Middle frontal gyrus (tissue), 1 donor: ENCODE data around the gene RASGRP2.

ENCODE experiments used
- DNase-seq: peaks from one replicate; pipeline ENCODE4 v3.0.0-alpha.2; 2015; ENCODE audit warnings: low spot score; ENCODE audit errors: extremely low spot score

Gene RASGRP2

DNA sequence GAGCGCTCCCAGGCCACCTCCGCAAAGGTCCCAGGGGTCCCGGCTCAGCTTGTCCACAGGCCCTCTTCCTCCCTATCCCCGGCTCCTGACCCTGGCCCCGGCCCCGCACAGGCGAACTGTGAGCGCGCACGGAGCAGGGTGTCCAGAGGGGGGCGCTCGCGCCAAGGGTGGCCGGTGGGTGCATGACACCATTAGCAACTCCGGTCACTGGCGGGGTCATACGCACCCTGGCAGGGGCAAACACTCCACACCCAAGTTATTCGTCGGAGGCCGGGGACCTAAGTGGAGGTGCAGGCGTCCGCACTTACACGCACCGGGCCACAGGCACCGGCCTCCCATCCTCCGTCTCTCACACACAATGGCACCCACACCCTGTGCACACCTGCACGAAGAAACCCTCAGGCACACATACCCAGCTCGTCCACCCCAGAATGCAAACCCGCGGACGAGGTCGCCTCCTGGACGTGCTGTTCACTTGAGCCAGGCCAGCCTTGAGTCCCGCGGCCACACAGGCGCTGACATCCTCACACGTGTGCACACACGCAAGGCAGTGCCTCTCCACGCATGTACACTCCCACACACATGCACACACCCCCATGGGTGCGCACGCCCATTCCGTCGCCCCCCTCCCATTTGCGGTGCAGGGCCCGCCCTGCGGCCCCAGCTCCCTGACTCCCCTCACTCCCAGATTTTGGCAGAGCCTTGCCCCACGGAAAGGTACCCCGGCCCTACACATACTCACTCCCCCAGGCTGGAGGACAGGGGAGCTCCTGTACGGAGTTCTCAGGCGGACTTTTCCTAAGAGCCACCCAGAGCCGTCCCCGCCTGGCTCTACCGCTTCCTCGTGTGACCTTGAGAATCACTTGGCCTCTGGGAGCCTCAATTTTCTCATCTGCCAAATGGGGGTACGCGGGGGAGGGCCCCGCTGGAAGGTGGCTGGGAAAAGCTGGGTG is at the start of gene RASGRP2:
Gene RASGRP2, minus strand, starts transcription at position 552 of the 953 bp plus-strand sequence. CDS start 1,276 bp downstream, outside the sequence.
- DNase-seq, result no peak

DNA sequence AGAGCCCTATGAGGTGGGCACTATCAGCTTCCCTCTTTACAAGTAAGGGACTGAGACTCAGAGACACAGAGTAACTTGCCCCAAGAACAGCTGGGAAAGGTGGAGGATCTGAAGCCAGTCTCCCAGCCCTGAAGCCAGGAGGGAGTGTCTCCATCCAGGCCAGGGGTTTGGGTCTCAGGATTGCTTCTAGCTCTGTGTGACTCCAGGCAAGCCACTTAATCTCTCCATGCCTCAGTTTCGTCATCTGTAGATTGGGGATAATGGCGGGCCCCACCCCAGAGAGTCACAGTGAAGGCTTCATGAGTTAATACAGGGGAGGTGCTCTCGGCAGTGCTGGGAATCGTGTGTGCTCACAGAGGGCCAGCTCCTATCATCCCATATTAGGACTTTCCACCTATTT is 48.5 kb upstream of the RASGRP2 start:
- no peak for DNase-seq

DNA sequence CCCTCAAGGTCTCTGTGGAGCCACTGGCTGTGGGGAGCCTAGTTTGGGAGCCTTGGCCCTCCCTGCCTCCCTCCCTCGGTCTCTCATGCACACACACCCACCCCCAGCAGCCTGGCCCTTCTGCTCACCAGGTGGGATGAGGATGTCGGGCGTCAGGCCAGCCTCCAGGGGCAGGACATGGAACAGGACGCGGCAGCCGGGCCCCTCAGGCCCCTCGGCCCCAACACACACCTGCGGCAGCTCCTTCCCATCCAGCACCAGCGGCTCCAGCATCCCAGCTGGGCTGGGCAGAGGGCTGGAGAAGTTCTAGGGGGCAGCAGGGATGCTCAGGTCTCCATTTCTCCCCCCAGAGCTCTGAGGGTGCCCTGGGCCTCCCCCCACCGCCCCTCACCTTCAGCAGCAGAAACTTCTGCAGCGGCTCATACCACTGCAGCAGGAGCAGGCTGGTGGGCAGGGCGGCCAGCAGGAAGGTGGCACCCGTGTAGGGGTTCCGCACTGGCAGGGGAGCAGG is 47.9 kb upstream of the RASGRP2 start:
- no peak for DNase-seq

DNA sequence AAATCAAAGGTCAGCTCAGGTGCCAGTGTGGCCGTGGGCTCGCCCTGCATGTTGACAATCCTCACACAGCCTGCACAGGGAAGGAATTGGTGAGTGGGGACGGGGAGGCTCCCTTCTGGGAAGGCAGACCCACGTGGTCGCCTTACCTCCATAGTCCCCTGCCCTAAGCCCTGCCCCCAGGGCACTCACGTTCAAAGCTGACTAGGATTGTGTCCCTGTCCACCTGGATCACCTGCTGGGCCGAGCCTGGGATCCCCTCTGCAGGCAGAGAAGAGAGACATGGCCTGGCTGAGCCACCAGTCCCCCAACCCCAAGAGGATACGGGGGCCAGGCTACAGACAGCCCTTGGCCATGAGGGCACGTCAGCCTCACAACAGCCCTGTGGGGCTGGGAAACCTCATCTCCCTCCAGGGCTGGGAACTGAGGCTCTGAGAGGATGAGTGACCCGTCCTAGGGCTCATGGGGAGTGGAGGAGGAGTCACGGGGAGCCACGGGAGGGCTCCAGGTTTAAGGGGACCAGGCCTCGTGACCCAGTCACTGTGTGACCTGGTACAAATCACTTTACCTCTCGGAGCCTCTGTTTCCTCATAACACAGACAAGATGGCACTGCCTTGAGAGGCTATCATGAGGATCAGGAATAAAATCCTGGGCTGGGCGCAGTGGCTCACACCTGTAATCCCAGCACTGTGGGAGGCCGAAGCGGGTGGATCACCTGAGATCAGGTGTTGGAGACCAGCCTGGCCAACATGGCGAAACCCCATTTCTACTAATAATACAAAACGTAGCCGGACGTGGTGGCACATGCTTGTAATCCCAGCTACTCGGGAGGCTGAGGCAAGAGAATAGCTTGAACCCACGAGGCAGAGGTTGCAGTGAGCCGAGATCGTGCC is 46.5 kb upstream of the RASGRP2 start:
- DNase-seq, result no peak

DNA sequence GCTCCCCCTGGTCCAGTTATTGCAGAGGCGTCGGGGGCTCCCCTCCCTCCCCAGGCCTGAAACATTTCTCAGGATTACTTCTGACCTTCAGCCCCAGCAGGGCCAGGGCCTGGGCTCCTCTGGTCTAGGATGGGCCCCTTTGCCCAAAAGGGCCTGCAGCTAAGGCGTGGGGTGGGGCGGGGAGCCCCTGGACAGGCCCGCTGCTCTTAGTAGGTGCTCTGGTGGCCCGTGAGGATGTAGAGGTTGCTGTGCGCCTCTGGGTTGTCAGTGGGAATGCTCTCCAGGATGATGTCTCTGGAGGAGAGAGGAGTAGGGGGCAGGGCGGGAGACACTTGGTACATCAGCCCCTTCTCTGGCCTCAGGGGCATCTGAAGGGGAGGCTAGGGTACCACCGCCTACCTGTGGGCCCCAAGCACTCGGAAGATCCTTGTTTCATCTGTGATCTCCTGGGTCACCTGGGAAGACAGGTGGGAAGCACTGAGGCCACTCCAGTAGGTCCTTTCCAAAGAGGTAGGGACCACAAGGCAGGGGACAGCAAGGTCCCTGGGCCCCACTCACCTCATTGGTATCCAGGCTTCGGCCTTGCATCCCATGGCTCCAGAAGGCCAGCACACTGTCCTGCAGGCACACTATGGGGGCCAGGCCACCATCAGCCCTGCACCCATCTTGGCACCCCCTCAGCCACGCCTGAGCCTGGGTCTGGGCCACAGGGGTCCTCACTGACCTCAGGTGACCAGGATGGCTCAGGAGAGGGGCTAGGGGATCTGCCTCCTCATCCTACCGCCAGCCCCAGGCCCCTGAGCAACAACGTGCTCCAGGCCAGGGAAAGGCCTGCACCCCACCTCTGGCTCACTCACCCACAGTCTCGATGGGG is 45.6 kb upstream of the RASGRP2 start:
- no peak for DNase-seq

DNA sequence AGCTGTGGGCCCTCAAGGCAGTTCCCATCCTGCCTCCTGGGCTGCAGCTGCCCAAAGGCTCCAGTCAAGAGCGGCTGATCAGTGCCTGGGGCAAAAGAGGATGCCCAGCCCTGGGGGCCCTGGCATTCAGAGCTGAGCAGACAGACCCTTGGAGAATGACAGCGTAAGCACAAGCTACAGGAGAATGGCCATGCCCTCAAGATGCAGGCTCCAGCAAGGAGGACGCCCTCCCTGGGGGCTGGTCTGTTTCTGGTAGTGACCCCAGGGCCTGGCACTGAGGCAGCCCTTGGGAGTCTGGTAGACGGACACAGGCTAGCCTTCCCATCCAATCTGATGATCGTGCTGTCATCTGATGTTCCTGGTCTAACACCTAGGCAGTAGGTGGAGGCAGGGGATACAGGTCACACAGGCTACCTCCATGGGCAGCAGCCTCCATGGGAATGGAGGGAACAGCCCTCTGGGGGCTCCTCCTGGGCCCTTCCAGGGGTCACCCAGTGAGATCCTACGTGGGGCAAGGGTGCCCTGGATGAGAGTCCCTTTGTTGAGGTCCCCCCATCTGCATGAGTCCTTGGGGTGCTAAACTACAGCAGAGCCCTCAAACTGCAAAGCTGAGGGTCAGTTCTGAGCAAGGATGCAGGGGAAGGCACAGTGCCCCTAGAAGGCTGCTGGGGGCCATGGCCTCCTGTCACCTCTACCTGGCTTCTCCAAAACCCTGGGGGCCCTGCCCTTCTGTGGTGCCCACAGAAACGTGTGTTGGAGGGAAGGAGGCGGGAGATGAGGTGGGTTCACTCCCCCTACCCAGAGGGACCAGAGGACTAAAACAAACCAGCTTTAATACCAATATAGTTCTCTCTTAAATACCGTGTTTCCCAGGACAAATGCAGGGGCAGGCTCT is 44.6 kb upstream of the RASGRP2 start:
- DNase-seq, result no peak

DNA sequence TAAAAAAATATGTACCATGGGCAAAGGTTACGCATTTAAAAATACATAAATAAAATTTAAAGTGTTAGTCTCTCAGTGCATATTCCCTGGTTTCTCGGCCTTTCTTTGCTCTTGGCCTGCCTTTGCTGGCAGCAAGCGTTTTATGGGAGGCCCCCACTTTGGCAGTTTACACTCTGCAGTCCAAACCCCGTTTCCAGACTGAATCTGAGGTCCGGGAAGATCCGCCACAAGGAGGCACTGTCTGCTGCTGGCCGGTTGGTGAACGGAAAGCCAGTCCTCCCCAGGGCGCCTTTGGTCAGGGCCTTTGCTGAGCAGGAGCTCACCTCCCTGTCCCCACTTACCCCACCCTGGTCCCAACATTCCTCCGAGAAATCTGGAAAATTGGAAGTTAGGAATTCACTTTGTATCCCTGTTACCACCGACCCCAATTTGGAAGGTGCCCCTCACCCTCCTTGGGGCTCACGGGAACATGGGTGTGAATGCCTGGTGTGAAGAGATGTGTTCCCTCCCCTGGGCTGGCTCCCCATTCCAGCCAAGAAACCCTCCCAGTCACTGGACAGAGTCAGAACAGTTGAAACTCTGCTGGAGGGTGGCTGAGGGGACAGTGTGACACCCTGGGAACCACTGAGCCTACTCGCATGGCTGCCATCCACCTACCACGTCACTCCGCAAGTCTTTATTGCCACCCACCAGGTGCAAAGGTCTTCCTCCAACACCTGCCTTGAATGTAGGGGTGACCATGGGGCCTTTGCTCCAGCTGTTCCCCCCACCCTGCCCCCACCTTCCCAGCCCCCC is 43.8 kb upstream of the RASGRP2 start:
- no peak for DNase-seq

DNA sequence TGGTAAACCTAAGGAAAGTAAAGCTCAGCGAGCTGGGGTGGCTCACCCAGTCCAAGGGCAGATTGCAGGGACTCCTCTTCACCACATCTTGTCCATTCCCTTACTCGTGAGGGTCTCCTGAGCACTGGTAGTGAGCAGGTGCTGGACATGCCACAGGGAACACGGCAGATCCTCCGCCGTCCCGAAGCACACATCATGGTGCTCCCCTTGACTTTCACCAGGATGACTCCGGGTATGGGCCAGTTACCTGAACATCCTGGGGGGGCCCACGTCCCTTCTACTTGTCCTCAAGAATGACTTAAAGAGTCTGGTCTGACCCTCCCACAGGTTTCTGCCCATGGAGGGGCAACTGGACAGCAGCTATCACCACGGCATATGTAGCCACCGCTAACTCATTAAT is 42.4 kb upstream of the RASGRP2 start:
- DNase-seq, result no peak

DNA sequence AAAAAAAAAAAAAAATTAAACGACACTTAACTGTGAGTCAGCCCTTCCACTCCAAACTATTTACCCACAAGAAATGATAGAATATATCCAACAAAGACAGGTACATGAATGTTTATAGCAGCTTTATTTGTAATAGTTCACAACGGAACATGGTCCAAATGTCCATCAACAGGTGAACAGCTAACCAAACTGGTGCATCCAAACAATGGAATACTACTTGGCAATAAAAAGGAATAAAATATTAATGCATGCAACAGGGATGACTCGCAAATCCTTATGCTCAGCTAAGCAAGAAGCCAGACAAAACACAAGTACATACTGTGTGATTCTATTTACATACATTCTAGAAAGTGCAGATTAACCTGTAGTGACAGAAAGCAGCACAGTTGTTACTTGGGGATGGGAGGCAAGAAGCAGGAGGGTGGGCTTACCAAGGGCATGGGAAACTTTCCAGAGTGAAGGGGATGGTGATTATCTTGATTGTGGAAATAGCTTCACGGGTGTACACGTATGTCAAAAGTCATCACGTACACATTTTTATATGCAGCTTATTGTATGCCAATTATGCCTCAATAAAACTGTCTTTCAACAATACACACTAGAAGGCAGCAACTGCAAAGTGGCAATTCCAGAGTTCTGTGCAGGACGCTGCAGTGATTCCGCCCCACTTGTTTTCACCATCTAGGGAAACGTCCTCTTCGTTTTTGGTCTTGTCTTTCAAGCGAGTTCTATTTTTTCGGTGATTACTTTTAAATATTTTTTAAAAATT is 41.1 kb upstream of the RASGRP2 start:
- DNase-seq, result no peak

DNA sequence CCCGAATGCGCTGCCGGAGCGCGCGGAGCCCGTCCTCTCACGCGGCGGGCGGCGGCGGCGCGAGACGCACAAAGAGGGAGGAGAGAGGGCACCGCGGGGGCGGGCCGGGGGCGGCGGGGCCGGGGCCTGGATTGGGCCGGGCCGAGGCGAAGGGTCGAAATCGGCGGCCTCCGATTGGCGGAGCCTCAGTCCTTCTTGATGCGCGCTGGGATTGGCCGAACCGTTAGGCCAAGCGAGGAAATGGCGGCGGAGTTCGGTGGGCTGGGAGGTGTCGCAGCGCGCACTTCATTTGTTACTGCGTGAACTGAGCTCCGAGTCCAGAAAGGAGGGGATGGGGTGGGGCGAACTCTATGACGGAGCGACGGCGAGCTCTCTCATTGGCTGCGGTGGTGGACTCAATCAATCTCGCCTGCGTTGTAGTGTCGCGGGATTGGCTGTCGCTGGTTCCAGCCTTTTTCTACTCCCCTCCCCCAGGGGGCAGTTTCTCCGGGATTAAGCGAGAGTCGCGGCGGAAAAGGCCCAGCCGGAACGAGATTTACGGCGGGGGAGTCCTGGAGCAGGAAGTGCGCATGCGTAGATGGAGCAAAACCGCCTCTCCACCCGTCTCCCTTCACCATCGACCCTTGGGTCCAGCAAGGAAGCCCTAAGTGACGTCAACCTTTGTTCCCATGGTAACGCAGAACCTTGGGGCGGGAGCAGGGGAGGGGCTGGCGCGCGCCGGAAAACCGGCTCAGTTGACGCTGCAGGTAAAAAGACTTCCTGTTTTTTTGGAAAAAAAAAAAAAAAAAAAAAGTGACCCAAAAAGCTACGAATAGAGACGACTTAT is 34.7 kb upstream of the RASGRP2 start, which contains the start of gene SF1:
Gene SF1, minus strand, starts transcription at position 70 of the 826 bp plus-strand sequence. CDS start 150 bp downstream, outside the sequence.
- DNase-seq, result peak; percentile 100

DNA sequence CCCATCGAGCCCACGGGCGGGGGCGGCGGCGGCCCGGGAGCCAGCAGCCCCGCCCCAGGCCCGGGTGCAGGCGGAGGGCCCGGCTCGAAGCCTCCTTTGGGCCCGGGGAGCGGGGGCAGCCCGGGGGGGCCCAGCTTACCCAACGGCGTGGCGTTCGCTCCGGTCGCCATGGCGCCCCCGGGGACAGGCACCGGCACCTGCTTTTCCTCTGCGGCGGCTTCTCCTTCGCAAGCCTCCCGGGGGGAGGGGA is 34.2 kb upstream of the RASGRP2 start:
- no peak for DNase-seq

DNA sequence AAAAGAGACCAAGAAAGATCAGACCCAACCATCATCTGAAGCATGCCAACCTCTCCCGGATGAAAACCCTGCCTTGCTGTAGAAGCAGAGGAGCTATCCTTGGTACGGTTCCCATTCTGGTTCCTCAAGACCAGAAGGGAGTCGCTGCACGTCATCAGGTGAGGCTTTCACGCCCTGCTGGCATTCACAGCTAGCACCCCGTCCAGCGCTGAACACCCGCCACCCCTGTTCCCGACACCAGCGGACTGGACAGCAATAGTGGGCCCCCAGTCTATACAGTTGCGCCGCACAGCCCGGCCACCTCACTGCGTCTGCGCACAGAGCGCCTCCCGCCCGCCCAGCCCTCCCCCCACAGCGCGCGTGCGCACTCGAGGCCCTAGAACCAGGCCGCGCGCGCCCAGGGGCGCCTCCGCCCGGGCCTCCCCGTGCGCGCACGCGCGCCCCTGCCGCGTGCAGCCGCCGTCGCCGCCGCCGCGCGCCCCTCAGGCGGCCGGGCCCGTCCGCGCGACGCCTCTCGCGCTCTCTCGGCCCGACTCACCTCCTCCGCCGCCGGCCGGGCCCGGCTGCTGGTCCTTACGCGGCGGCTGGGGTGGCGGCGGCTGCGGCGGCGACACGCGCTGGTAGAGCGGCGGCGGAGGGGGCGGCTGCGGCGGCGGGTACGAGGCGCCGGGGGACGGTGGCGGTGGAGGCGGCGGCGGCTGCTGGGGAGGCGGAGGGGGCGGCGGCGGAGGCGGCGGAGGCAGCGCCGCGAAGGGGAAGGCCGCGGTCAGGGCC is 33.7 kb upstream of the RASGRP2 start:
- DNase-seq, result peak; percentile 76

DNA sequence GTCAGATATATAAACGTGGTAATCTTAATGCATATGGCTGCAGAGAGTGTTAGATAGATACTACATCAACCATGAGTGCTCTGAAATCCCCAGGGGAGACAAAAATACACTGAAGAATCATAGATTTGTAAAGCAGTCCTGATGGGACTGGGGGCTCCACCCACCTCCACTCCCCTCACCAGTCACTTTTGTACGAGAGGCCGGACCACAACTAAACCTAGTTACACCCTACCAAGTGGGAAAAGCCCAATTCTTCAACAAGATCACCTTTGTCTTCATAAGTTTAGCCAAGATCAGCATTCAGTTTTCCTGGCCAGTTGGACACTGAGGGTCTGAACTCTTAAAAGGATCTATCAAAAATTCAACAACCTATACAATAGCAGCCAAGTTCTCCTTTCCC is 32.9 kb upstream of the RASGRP2 start:
- DNase-seq, result no peak

DNA sequence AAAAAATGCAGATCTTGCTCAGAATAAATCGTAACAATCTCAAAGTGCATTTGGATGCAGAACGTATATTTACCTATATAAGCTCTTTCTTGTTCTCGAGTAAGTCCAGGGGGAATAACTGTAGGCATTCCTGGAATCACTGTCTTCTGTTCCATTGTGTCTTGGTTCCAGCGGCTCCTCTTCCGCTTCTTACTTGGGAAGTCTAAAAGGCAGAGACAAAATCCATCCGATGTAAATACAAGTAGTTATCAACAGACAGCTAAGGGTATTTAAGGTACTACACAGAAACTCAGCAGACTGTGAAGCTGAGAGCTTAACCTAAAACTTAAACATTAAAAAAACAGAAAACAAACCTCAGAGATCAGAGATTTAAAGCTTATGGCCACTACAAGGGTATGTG is 32.5 kb upstream of the RASGRP2 start:
- no peak for DNase-seq

DNA sequence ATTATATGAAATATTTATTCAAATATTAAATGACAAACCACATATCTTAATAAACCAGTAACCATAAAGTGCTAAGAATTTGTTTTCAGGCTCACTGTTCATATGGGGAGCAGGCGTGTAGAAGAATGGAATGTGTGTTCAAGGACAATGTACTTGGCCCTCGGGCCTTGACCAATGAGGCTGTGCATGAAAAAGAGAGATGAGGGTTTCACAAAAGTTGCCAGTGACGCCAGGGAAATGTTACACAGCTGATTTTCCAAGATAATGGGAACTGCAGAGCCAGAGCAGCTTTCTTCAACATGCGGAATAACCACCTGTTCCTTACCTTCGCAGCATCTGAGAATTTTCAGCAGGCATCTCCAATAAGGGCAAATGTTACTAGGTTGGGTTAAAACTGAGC is 30.2 kb upstream of the RASGRP2 start:
- no peak for DNase-seq

DNA sequence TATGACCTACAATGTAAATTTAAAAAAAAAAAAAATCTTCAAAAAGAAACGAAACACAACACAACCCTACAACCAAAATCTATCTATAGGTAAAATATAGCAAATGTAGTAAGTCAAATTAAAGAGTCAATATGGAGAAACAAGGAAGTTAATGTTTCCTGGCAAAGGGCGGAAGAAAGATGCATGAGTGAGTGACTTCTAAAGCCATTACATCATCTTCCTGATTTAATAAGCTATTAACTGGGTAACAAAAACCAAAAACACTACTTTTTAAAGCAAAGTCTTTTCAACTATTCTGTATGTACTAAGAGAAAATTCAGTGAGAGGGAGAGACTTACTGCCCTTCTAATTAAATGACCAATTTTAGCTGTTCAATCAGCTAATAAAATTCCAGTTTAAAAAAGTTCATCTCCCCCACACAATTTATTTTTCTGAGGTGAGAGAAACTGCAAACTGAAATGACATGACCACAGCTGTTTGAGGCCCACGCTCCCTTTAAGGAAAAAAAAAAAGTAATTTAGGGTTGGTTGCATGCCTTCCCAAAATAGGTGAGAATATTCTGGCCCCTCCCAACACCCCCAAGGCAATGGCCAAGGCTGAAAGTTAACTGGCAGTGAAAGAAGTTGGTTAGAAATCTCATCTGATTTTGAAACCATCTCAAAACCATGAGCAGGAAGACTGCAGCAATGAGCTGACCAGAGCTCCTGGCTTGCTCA is 28.5 kb upstream of the RASGRP2 start:
- DNase-seq, result no peak
